ENCODE measurements around the gene PSMD3. TPM values are rescaled to one million over a fixed set of nuclear protein-coding genes. Genes with fewer than 3 reads are reported as not detected.

Gene PSMD3
- total RNA-seq, 4 donors from 2014 or later: 62.0 to 158 (median 84.7) TPM

GRCh38 chr17:39981766-39982375, 1.3 kb downstream of the PSMD3 start:
- intact Hi-C loops (cut with DNase I; ENCODE audit: low total_unique reads): no loop called here
- peaks cover 0 to 13% of the 10 kb centered on the region in 2 donors for H3K4me1 ChIP-seq
- H3K27ac ChIP-seq: no peak overlapping the region
- TF ChIP-seq CTCF (IDR thresholded peaks at IDR 0.05) (no peak), POLR2A (IDR thresholded peaks at IDR 0.05) (no peak)
- H3K4me3 ChIP-seq: peak overlapping the region; percentile 80 to 96
- DNase-seq: no peak
- H3K27me3 ChIP-seq: no peaks in the 10 kb centered on the region
- H3K9me3 ChIP-seq: no peaks in the 10 kb centered on the region
- H3K36me3 ChIP-seq: no peaks in the 10 kb centered on the region

GRCh38 chr17:39988206-39988810, 7.7 kb downstream of the PSMD3 start:
- TF ChIP-seq CTCF (IDR thresholded peaks at IDR 0.05): no peak
- no peak for TF ChIP-seq POLR2A (IDR thresholded peaks at IDR 0.05)
- Histone ChIP-seq H3K27ac (no peak overlapping the region), H3K36me3 (no peaks in the 10 kb centered on the region), H3K4me3 (no peak overlapping the region), H3K27me3 (no peaks in the 10 kb centered on the region), H3K9me3 (no peaks in the 10 kb centered on the region), H3K4me1 (no peaks in the 10 kb centered on the region)
- no peak for DNase-seq
- intact Hi-C loops (cut with DNase I; ENCODE audit: low total_unique reads): no loop called here

GRCh38 chr17:39994448-39994847, 13.8 kb downstream of the PSMD3 start:
- Histone ChIP-seq H3K27ac (no peak overlapping the region), H3K9me3 (no peaks in the 10 kb centered on the region), H3K4me3 (no peak overlapping the region), H3K4me1 (no peaks in the 10 kb centered on the region), H3K36me3 (no peaks in the 10 kb centered on the region), H3K27me3 (no peaks in the 10 kb centered on the region)
- intact Hi-C loops (cut with DNase I; ENCODE audit: low total_unique reads): no loop called here
- no peak for TF ChIP-seq POLR2A (IDR thresholded peaks at IDR 0.05)
- TF ChIP-seq CTCF (IDR thresholded peaks at IDR 0.05): no peak
- DNase-seq: no peak

- Histone ChIP-seq H3K4me3 (no peak overlapping the region), H3K4me1 (no peaks in the 10 kb centered on the region), H3K27ac (no peak overlapping the region), H3K27me3 (no peaks in the 10 kb centered on the region), H3K9me3 (no peaks in the 10 kb centered on the region), H3K36me3 (no peaks in the 10 kb centered on the region)
- DNase-seq: no peak
- intact Hi-C loops (cut with DNase I; ENCODE audit: low total_unique reads): no loop called here
- no peak for TF ChIP-seq POLR2A (IDR thresholded peaks at IDR 0.05)
- TF ChIP-seq CTCF (IDR thresholded peaks at IDR 0.05): no peak
Observed at GRCh38 chr17:39995438-39995837, 14.8 kb downstream of the PSMD3 start.

GRCh38 chr17:39996162-39996561, 15.6 kb downstream of the PSMD3 start:
- no peak overlapping the region for H3K4me3 ChIP-seq
- H3K36me3 ChIP-seq: no peaks in the 10 kb centered on the region
- no peaks in the 10 kb centered on the region for H3K27me3 ChIP-seq
- no peaks in the 10 kb centered on the region for H3K9me3 ChIP-seq
- intact Hi-C loops (cut with DNase I; ENCODE audit: low total_unique reads): no loop called here
- TF ChIP-seq POLR2A (IDR thresholded peaks at IDR 0.05) (no peak), CTCF (IDR thresholded peaks at IDR 0.05) (no peak)
- no peak overlapping the region for H3K27ac ChIP-seq
- no peaks in the 10 kb centered on the region for H3K4me1 ChIP-seq
- no peak for DNase-seq
